ENCODE results near the gene GABRD. TPM values are rescaled to one million over a fixed set of nuclear protein-coding genes. Genes with fewer than 3 reads are reported as not detected.

The GABRD gene
- total and polyA plus RNA-seq, 7 donors = 0.05 to 0.66 (median 0.35) TPM; not detected in 3

DNA sequence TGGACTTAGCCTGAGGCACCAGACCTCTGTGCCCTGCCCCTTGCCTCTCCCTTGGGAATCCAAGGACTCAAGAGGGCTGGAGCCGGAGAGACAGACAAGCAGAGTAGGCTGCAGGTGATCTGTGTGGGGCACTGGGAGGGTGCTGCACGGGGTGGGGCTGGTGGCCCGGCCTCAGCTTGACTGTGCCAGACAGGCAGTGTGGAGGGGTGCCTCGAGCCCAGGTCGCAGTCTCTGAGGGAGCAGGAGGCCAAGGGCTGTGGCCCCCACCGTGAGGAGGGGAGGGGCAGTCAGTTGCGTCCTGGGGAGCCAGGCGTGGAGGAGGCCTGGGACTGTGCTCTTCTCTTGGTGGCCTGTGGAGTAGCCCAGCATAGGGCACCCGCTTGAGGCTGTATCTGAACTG, 4.0 kb downstream of the GABRD start:
- 80 to 86% (median 85%) methylated on average over 9 of the region's 9 CpGs for WGBS, 3 donors
- H3K9me3 ChIP-seq = no peaks in the 10 kb centered on the region
- intact Hi-C loops (cut with DNase I) = no loop called here
- H3K4me1 ChIP-seq = peaks cover 4% of the 10 kb centered on the region
- no peak overlapping the region for H3K4me3 ChIP-seq
- no peak overlapping the region for H3K27ac ChIP-seq
- DNase-seq (no peak), ATAC-seq (no peak)
- no peak for TF ChIP-seq CTCF (IDR thresholded peaks at IDR 0.05)
- no peaks in the 10 kb centered on the region for H3K36me3 ChIP-seq (ENCODE audit: insufficient read depth in 1 of 2, low read depth in 1 of 2)
- peaks cover 0 to 56% (median 34%) of the 10 kb centered on the region in 3 donors for H3K27me3 ChIP-seq (ENCODE audit: insufficient read depth in 3 of 3, low read length in 2 of 3)

DNA sequence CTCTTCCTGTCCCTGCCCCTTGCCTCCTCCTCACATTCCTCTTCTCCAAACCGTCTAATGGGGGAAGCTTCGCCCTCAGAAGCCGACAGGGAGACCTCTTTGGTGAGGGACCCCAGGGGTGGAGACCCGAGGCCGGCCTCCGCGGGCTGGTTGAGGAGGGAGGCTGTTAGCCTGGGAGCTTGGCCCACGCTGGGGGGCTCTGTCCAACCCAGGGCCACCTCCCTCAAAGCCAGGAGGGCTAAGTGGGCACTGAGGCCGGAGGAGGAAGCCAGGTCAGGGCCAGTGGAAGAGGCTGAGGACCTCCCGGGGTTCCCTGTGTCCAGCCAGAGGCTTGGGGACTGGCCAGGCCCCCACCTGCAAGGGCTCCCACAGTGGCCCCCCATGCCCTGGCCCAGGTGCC, 5.3 kb downstream of the GABRD start:
- 89 to 93% (median 93%) methylated on average over 9 to 10 of the region's 10 CpGs for WGBS, 3 donors
- TF ChIP-seq CTCF (IDR thresholded peaks at IDR 0.05) = no peak
- no peaks in the 10 kb centered on the region for H3K36me3 ChIP-seq (ENCODE audit: insufficient read depth in 1 of 2, low read depth in 1 of 2)
- H3K27ac ChIP-seq = no peak overlapping the region
- peaks cover 4% of the 10 kb centered on the region for H3K4me1 ChIP-seq
- ATAC-seq (no peak), DNase-seq (no peak)
- peaks cover 0 to 46% (median 26%) of the 10 kb centered on the region in 3 donors for H3K27me3 ChIP-seq (ENCODE audit: insufficient read depth in 3 of 3, low read length in 2 of 3)
- no peak overlapping the region for H3K4me3 ChIP-seq
- intact Hi-C loops (cut with DNase I) = no loop called here
- H3K9me3 ChIP-seq = no peaks in the 10 kb centered on the region

GRCh38 chr1:2024887-2025286, 5.7 kb downstream of the GABRD start:
- H3K9me3 ChIP-seq = no peaks in the 10 kb centered on the region
- H3K27me3 ChIP-seq (ENCODE audit: insufficient read depth in 3 of 3, low read length in 2 of 3) = peaks cover 0 to 41% (median 22%) of the 10 kb centered on the region in 3 donors
- ATAC-seq (no peak), DNase-seq (no peak)
- H3K4me1 ChIP-seq = peaks cover 4% of the 10 kb centered on the region
- peak overlapping the region; percentile 11 for H3K27ac ChIP-seq
- peak overlapping the region; percentile 49 for H3K4me3 ChIP-seq
- WGBS, 3 donors = 88 to 92% (median 89%) methylated on average over 18 of the region's 18 CpGs
- no peak for TF ChIP-seq CTCF (IDR thresholded peaks at IDR 0.05)
- intact Hi-C loops (cut with DNase I) = no loop called here
- H3K36me3 ChIP-seq (ENCODE audit: insufficient read depth in 1 of 2, low read depth in 1 of 2) = no peaks in the 10 kb centered on the region

- Histone ChIP-seq H3K27ac (peak overlapping the region; percentile 11), H3K36me3 (ENCODE audit: insufficient read depth in 1 of 2, low read depth in 1 of 2) (no peaks in the 10 kb centered on the region), H3K27me3 (ENCODE audit: insufficient read depth in 3 of 3, low read length in 2 of 3) (peaks cover 0 to 35% (median 15%) of the 10 kb centered on the region in 3 donors), H3K4me1 (peaks cover 4% of the 10 kb centered on the region), H3K9me3 (no peaks in the 10 kb centered on the region), H3K4me3 (peak overlapping the region; percentile 49)
- TF ChIP-seq CTCF (IDR thresholded peaks at IDR 0.05) = no peak
- intact Hi-C loops (cut with DNase I) = no loop called here
- ATAC-seq (peak; percentile 57 to 92 (median 80)), DNase-seq (peak; percentile 44 to 76)
- 5 to 11% (median 8%) methylated on average over 39 of the region's 39 CpGs for WGBS, 3 donors
Measured at GRCh38 chr1:2025491-2025981, 6.4 kb downstream of the GABRD start.
